NCI-H2107 (cell line): ENCODE results near the gene RBM46.
A peak's percentile ranks its signal among the peaks of the same experiment; 100 is the strongest.

Experiments used
- DNase-seq: peaks from one replicate; lab custom pipeline; 2025; lab: John Stamatoyannopoulos, UW

Gene RBM46

GRCh38 chr4:154781126-154781982 is at the start of gene RBM46:
RBM46 (plus strand) TSS chr4:154781272; CDS start chr4:154796753, 15,481 bp downstream.
- no peak for DNase-seq

- DNase-seq, result no peak
Measured at GRCh38 chr4:154731756-154732155, 49.3 kb upstream of the RBM46 start.

GRCh38 chr4:154732669-154733068 is 48.4 kb upstream of the RBM46 start:
- DNase-seq, result no peak

GRCh38 chr4:154736770-154737169 is 44.3 kb upstream of the RBM46 start:
- DNase-seq, result no peak

GRCh38 chr4:154738426-154738825 is 42.6 kb upstream of the RBM46 start:
- DNase-seq, result no peak

- DNase-seq, result no peak
Measured at GRCh38 chr4:154739111-154739510, 42.0 kb upstream of the RBM46 start.

GRCh38 chr4:154740462-154740861 is 40.6 kb upstream of the RBM46 start:
- no peak for DNase-seq

- no peak for DNase-seq
Measured at GRCh38 chr4:154741131-154741665, 39.9 kb upstream of the RBM46 start.

- DNase-seq, result no peak
Measured at GRCh38 chr4:154741922-154742850, 38.9 kb upstream of the RBM46 start.

GRCh38 chr4:154743683-154744340 is 37.3 kb upstream of the RBM46 start, which contains the start of gene LRAT:
LRAT (plus strand) TSS chr4:154744000; CDS start chr4:154744327, 327 bp downstream.
- peak; percentile 1 for DNase-seq

- no peak for DNase-seq
Measured at GRCh38 chr4:154744341-154744926, 36.6 kb upstream of the RBM46 start.

- DNase-seq, result no peak
Measured at GRCh38 chr4:154757713-154758112, 23.4 kb upstream of the RBM46 start.

GRCh38 chr4:154760895-154761294 is 20.2 kb upstream of the RBM46 start:
- DNase-seq, result no peak

GRCh38 chr4:154778264-154778663 is 2.8 kb upstream of the RBM46 start:
- no peak for DNase-seq

GRCh38 chr4:154779362-154779947 is 1.6 kb upstream of the RBM46 start:
- DNase-seq, result no peak

GRCh38 chr4:154781983-154782293 is 866 bp downstream of the RBM46 start:
- DNase-seq, result no peak

- DNase-seq, result no peak
Measured at GRCh38 chr4:154807042-154807630, 26.1 kb downstream of the RBM46 start.

GRCh38 chr4:154818230-154818629 is 37.2 kb downstream of the RBM46 start:
- no peak for DNase-seq

- DNase-seq, result no peak
Measured at GRCh38 chr4:154822775-154823174, 41.7 kb downstream of the RBM46 start.

- no peak for DNase-seq
Measured at GRCh38 chr4:154836030-154836429, 55.0 kb downstream of the RBM46 start.

GRCh38 chr4:154836513-154836912 is 55.4 kb downstream of the RBM46 start:
- DNase-seq, result no peak
